ENCODE results near the gene CLDN20.

GRCh38 chr6:155263373-155264063 lies at the start of gene CLDN20:
- TF ChIP-seq, protein P1, sequence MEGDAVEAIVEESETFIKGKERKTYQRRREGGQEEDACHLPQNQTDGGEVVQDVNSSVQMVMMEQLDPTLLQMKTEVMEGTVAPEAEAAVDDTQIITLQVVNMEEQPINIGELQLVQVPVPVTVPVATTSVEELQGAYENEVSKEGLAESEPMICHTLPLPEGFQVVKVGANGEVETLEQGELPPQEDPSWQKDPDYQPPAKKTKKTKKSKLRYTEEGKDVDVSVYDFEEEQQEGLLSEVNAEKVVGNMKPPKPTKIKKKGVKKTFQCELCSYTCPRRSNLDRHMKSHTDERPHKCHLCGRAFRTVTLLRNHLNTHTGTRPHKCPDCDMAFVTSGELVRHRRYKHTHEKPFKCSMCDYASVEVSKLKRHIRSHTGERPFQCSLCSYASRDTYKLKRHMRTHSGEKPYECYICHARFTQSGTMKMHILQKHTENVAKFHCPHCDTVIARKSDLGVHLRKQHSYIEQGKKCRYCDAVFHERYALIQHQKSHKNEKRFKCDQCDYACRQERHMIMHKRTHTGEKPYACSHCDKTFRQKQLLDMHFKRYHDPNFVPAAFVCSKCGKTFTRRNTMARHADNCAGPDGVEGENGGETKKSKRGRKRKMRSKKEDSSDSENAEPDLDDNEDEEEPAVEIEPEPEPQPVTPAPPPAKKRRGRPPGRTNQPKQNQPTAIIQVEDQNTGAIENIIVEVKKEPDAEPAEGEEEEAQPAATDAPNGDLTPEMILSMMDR (IDR thresholded peaks at IDR 0.05; ENCODE audit: extremely low read depth in 1 of 2, insufficient read depth in 1 of 2, low read depth in 1 of 2, low read length in 2 of 2), result no peak
- TF ChIP-seq JUN (IDR thresholded peaks at IDR 0.05; ENCODE audit: borderline replicate concordance, insufficient read depth, insufficient read length, low read depth) (no peak), POLR2A (IDR thresholded peaks at IDR 0.05; ENCODE audit: low read depth, low read length) (no peak), GATA2 (IDR thresholded peaks at IDR 0.05; ENCODE audit: insufficient read depth, insufficient read length, low read depth, low read length) (no peak), MYC (IDR thresholded peaks at IDR 0.05; ENCODE audit: low read depth, low read length) (no peak), POLR2AphosphoS5 (IDR thresholded peaks at IDR 0.05; ENCODE audit: insufficient read depth, low read depth, low read length) (no peak), EZH2 (IDR thresholded peaks at IDR 0.05; ENCODE audit: borderline replicate concordance, low read depth, low read length, severe bottlenecking) (no peak), MAX (IDR thresholded peaks at IDR 0.05; ENCODE audit: insufficient read depth, insufficient read length) (no peak), FOS (IDR thresholded peaks at IDR 0.05; ENCODE audit: borderline replicate concordance, insufficient read depth, low read length) (no peak)

Data from endothelial cell of umbilical vein (primary cell).